Tibial nerve (tissue), 4 donors: Measurements from ENCODE around the gene ANKRD6.
"Not testable (repeated sequence)": the region's sequence is repeated elsewhere in the genome, so short reads cannot be mapped to it uniquely, and the experiment has no call there.

Experiments used
- EP300 ChIP-seq, 2 donors: sonication (generic); formaldehyde crosslinking; IDR thresholded peaks; one replicate each; pipeline ENCODE4 v1.6.1; 2017; ENCODE audit warnings: antibody characterized with exemption in 2 of 2, mild to moderate bottlenecking in 1 of 2
- POLR2A ChIP-seq, 2 donors: fragments of 450-650 bp; IDR thresholded peaks; one replicate each; pipeline ENCODE4 v1.6.1; 2017; ENCODE audit warnings: antibody characterized with exemption in 2 of 2, mild to moderate bottlenecking in 2 of 2, moderate library complexity in 2 of 2
- TF ChIP-seq, protein P1 (sequence below), 5 experiments: fragments of 200-600 bp in 3 of 5; fragments of 450-650 bp in 2 of 5; sonication (generic) in 3 of 5; IDR thresholded peaks; one replicate each; pipeline ENCODE4 v1.5.1; 2016 to 2019; ENCODE audit warnings: antibody characterized with exemption in 5 of 5, mild to moderate bottlenecking in 3 of 5, moderate library complexity in 2 of 5

DNA sequence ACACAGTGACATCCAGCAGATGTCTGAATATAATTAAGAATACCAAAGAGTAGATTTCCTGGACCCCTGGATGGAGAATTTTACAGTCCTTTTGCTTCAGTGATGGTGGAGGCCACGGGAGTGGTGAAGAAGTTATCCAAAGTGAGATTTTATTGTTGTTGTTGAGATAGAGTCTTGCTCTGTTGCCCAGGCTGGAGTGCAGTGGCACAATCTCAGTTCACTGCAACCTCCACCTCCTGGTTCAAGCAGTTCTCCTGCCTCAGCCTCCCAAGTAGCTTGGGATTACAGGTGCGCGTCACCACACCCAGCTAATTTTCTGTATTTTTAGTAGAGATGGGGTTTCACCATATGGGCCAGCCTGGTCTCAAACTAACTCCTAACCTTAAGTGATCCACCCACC lies 208.6 kb downstream of the ANKRD6 start:
- TF ChIP-seq, protein P1, sequence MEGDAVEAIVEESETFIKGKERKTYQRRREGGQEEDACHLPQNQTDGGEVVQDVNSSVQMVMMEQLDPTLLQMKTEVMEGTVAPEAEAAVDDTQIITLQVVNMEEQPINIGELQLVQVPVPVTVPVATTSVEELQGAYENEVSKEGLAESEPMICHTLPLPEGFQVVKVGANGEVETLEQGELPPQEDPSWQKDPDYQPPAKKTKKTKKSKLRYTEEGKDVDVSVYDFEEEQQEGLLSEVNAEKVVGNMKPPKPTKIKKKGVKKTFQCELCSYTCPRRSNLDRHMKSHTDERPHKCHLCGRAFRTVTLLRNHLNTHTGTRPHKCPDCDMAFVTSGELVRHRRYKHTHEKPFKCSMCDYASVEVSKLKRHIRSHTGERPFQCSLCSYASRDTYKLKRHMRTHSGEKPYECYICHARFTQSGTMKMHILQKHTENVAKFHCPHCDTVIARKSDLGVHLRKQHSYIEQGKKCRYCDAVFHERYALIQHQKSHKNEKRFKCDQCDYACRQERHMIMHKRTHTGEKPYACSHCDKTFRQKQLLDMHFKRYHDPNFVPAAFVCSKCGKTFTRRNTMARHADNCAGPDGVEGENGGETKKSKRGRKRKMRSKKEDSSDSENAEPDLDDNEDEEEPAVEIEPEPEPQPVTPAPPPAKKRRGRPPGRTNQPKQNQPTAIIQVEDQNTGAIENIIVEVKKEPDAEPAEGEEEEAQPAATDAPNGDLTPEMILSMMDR (IDR thresholded peaks at IDR 0.05) = not testable (repeated sequence)
- not testable (repeated sequence) for TF ChIP-seq POLR2A, EP300 (IDR thresholded peaks at IDR 0.05)
